NCI-H1417 (cell line): ENCODE measurements around the gene VPS11.

ENCODE experiments used
- DNase-seq, 3 experiments: peaks; one replicate each; lab custom pipeline; 2025; lab: John Stamatoyannopoulos, UW

VPS11 gene

GRCh38 chr11:119121008-119121810, 53.6 kb downstream of the VPS11 start, which contains the start of gene HINFP:
Gene HINFP, plus strand, starts transcription at chr11:119121580. Its CDS starts 5,365 bp downstream, at chr11:119126945.
- DNase-seq: peak; percentile 99 to 100 (median 99)

- DNase-seq: no peak
Observed at GRCh38 chr11:119121811-119122124, 54.1 kb downstream of the VPS11 start.

GRCh38 chr11:119125821-119126220, 58.2 kb downstream of the VPS11 start:
- no peak for DNase-seq

- no peak for DNase-seq
Observed at GRCh38 chr11:119126675-119127268, 59.2 kb downstream of the VPS11 start.

GRCh38 chr11:119130662-119131061, 63.0 kb downstream of the VPS11 start:
- no peak for DNase-seq
